D721Med (cell line): Measurements from ENCODE around the gene ZPBP.

ENCODE experiments used
- DNase-seq: peaks from one replicate; pipeline ENCODE4 v3.0.0; 2011; ENCODE audit warnings: low spot score; ENCODE audit not compliant: insufficient read length
- FAIRE-seq: peaks from 2 replicates; lab custom pipeline; 2011; peaks lifted over from hg19 to GRCh38; lab: Jason Lieb, UNC
- CTCF ChIP-seq: IDR thresholded peaks from 2 replicates; pipeline ENCODE4 v1.5.1; 2012; ENCODE audit warnings: mild to moderate bottlenecking, control low read depth; ENCODE audit not compliant: insufficient read depth; ENCODE audit errors: missing control alignments

ZPBP gene

GRCh38 chr7:49911909-49912308 is 181.1 kb downstream of the ZPBP start:
- no peak for FAIRE-seq
- no peak for DNase-seq
- no peak for TF ChIP-seq CTCF

DNA sequence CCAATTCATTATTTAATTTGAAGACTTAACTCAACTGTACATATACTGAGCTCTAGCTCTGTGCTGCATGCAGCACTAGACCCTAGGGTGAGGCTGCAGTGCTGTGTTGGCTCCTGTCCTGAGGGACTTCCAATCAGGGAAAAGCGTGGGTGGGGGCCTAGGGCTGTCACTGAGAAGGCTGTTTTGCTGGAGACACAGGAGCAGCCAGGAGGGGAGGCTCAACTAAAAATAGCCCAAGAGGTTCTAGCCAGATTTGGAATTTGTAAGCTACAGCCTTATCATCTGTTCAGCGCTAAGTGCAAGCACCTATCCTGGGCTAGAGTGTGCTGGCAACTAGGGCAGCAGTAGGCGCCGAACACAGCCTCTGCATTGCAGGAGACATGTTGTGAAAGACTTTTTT is 198.5 kb downstream of the ZPBP start:
- no peak for FAIRE-seq
- DNase-seq = no peak

DNA sequence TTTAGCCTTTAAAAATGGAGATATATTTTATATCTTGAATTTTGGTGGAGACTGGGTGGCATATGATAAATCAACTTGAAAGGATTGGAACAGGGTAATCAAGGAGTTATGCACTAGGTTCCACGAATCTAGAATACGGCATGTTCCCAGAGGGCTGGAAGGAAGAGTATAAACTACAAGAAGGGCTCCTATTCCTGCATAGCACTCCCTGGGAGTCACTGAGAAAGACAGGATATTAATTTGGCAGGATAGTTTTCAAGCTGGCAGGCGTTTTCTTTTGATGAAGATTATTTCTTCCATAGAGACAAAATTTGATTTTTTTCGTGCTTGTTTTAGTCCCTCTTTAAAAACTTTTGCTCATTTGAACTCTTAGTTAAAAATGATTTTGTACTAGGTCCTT is 199.9 kb downstream of the ZPBP start:
- no peak for DNase-seq
- FAIRE-seq = no peak
- TF ChIP-seq CTCF = no peak

More for the DNA sequence above, 198.5 kb downstream of the ZPBP start:
- TF ChIP-seq CTCF = no peak

GRCh38 chr7:49892481-49892880 is 200.6 kb downstream of the ZPBP start:
- FAIRE-seq (no peak), DNase-seq (no peak)
- TF ChIP-seq CTCF = no peak
